WERI-Rb-1 (cell line): ENCODE results near the gene ZCCHC2.
A peak's percentile ranks its signal among the peaks of the same experiment; 100 is the strongest.

Experiments
- DNase-seq: peaks from one replicate; pipeline ENCODE4 v3.0.0-alpha.2; 2020
- H3K27ac ChIP-seq: fragments of 250-450 bp; sonication (Bioruptor Pico); 2 replicates; pipeline ENCODE4 v1.5.1; 2020; ENCODE audit warnings: mild to moderate bottlenecking, moderate library complexity
- H3K27me3 ChIP-seq: fragments of 250-450 bp; sonication (Bioruptor Pico); 2 replicates; pipeline ENCODE4 v1.5.1; 2021; ENCODE audit warnings: mild to moderate bottlenecking, low read depth, moderate library complexity; ENCODE audit not compliant: insufficient read depth, severe bottlenecking
- H3K36me3 ChIP-seq: fragments of 250-450 bp; sonication (Bioruptor Pico); 2 replicates; pipeline ENCODE4 v1.5.1; 2020; ENCODE audit warnings: mild to moderate bottlenecking, moderate library complexity
- H3K4me3 ChIP-seq: 2 replicates; pipeline ENCODE4 v1.5.1; 2011; ENCODE audit warnings: low read depth, mild to moderate bottlenecking, control low read depth, low read length
- H3K9me3 ChIP-seq: fragments of 250-450 bp; sonication (Bioruptor Pico); 2 replicates; pipeline ENCODE4 v1.5.1; 2021; ENCODE audit warnings: mild to moderate bottlenecking, moderate library complexity; ENCODE audit not compliant: severe bottlenecking
- TF ChIP-seq, protein P1 (sequence below): IDR thresholded peaks from 2 replicates; pipeline ENCODE4 v1.5.1; 2011; ENCODE audit warnings: low read depth, mild to moderate bottlenecking, control low read depth, inconsistent platforms, low read length

Gene ZCCHC2

DNA sequence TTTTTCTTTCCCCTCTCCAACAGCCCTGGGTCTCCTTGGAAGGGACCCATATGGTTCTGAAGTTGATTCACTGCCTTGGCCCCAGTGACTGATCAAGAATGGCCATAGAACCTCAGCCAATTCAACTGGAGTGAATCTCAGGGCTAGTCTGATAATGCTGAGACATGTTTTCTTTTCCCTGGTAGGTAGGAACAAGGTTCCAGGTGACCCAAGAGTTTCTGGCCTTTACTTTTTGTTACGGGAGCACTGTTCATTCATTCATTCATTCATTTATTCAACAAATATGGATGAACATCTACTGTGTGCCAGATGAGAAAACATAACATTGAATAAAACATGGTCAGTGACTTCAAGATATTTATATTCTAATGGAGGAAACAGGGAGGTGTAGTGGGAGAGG, 3.1 kb upstream of the ZCCHC2 start:
- H3K27me3 ChIP-seq, result no peaks in the 10 kb centered on the region
- TF ChIP-seq, protein P1, sequence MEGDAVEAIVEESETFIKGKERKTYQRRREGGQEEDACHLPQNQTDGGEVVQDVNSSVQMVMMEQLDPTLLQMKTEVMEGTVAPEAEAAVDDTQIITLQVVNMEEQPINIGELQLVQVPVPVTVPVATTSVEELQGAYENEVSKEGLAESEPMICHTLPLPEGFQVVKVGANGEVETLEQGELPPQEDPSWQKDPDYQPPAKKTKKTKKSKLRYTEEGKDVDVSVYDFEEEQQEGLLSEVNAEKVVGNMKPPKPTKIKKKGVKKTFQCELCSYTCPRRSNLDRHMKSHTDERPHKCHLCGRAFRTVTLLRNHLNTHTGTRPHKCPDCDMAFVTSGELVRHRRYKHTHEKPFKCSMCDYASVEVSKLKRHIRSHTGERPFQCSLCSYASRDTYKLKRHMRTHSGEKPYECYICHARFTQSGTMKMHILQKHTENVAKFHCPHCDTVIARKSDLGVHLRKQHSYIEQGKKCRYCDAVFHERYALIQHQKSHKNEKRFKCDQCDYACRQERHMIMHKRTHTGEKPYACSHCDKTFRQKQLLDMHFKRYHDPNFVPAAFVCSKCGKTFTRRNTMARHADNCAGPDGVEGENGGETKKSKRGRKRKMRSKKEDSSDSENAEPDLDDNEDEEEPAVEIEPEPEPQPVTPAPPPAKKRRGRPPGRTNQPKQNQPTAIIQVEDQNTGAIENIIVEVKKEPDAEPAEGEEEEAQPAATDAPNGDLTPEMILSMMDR, result no peak

GRCh38 chr18:62521082-62521481, 1.7 kb upstream of the ZCCHC2 start:
- TF ChIP-seq, protein P1, result no peak
- Histone ChIP-seq H3K9me3 (no peaks in the 10 kb centered on the region), H3K27me3 (no peaks in the 10 kb centered on the region), H3K4me3 (no peak overlapping the region), H3K27ac (no peak overlapping the region), H3K36me3 (no peaks in the 10 kb centered on the region; the same call in 1 of the 2 replicates)
- DNase-seq, result no peak

More for the DNA sequence above, 3.1 kb upstream of the ZCCHC2 start:
- H3K27ac ChIP-seq, result no peak overlapping the region
- DNase-seq, result no peak
- no peaks in the 10 kb centered on the region for H3K36me3 ChIP-seq
- H3K4me3 ChIP-seq, result no peak overlapping the region
- no peaks in the 10 kb centered on the region for H3K9me3 ChIP-seq

DNA sequence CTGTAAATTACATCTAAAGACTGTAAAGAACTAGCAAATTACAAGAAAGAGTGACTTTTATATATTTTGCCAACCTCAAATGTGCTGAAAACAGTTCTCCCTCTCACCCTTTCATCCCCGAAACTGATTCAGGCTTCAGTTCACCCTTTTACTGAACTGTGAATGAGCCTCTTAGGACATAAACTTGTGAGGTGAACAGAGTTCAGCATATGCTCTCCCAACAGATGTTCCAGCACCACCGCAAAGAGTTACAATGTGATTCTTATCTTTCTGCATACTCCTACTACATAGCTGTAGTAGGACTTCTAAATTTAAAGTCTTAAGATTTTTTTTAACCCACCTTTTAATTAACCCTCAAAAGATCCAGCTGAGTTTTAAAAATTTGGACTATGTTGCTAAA, 1.2 kb upstream of the ZCCHC2 start:
- TF ChIP-seq, protein P1, result no peak
- H3K9me3 ChIP-seq, result no peaks in the 10 kb centered on the region
- H3K4me3 ChIP-seq, result peak overlapping the region; percentile 74

GRCh38 chr18:62522178-62522503, 684 bp upstream of the ZCCHC2 start:
- TF ChIP-seq, protein P1, result no peak
- DNase-seq, result no peak
- H3K36me3 ChIP-seq, result peaks cover 5% of the 10 kb centered on the region
- H3K9me3 ChIP-seq, result no peaks in the 10 kb centered on the region
- H3K27ac ChIP-seq, result peak overlapping the region; percentile 77
- H3K27me3 ChIP-seq, result no peaks in the 10 kb centered on the region
- peak overlapping the region; percentile 74 for H3K4me3 ChIP-seq

More for the DNA sequence above, 1.2 kb upstream of the ZCCHC2 start:
- DNase-seq, result no peak
- Histone ChIP-seq H3K27me3 (no peaks in the 10 kb centered on the region), H3K27ac (no peak overlapping the region), H3K36me3 (peaks cover 5% of the 10 kb centered on the region)

GRCh38 chr18:62523255-62523588, 397 bp downstream of the ZCCHC2 start:
- DNase-seq, result no peak
- H3K27ac ChIP-seq, result peak overlapping the region; percentile 77

More at GRCh38 chr18:62523255-62523588, 397 bp downstream of the ZCCHC2 start:
- TF ChIP-seq, protein P1, result no peak
- Histone ChIP-seq H3K36me3 (peaks cover 5% of the 10 kb centered on the region), H3K27me3 (no peaks in the 10 kb centered on the region), H3K4me3 (peak overlapping the region; percentile 74), H3K9me3 (no peaks in the 10 kb centered on the region)
